ENCODE data around the gene ROPN1L. TPM values are rescaled to one million over a fixed set of nuclear protein-coding genes. Genes with fewer than 3 reads are reported as not detected.

Gene ROPN1L
- total RNA-seq, 1 donor from 2014 or later: 0.45 TPM

GRCh38 chr5:10459080-10460055 lies 17.7 kb downstream of the ROPN1L start:
- no peak overlapping the region for H3K4me3 Mint-ChIP-seq
- H3K9me3 Mint-ChIP-seq: no peaks in the 10 kb centered on the region
- H3K36me3 Mint-ChIP-seq: no peaks in the 10 kb centered on the region
- peaks cover 2% of the 10 kb centered on the region for H3K27me3 Mint-ChIP-seq (ENCODE audit: low read depth)
- H3K4me1 Mint-ChIP-seq: peaks cover 13% of the 10 kb centered on the region
- DNase-seq (ENCODE audit: low spot score in 2 of 2, unreplicated experiment in 2 of 2): no peak
- H3K27ac Mint-ChIP-seq: no peak overlapping the region
- TF ChIP-seq CTCF (IDR thresholded peaks at IDR 0.05; ENCODE audit: unreplicated experiment): no peak

GRCh38 chr5:10460252-10460906 lies 18.7 kb downstream of the ROPN1L start:
- no peak overlapping the region for H3K27ac Mint-ChIP-seq
- no peaks in the 10 kb centered on the region for H3K36me3 Mint-ChIP-seq
- no peaks in the 10 kb centered on the region for H3K9me3 Mint-ChIP-seq
- H3K4me3 Mint-ChIP-seq: no peak overlapping the region
- DNase-seq (ENCODE audit: low spot score in 2 of 2, unreplicated experiment in 2 of 2): no peak
- H3K27me3 Mint-ChIP-seq (ENCODE audit: low read depth): peaks cover under 1% of the 10 kb centered on the region
- TF ChIP-seq CTCF (IDR thresholded peaks at IDR 0.05; ENCODE audit: unreplicated experiment): no peak
- peaks cover 5% of the 10 kb centered on the region for H3K4me1 Mint-ChIP-seq

GRCh38 chr5:10461041-10461440 lies 19.4 kb downstream of the ROPN1L start:
- Mint-ChIP-seq H3K4me3 (no peak overlapping the region), H3K4me1 (peaks cover 3% of the 10 kb centered on the region), H3K36me3 (no peaks in the 10 kb centered on the region), H3K27ac (no peak overlapping the region), H3K27me3 (ENCODE audit: low read depth) (no peaks in the 10 kb centered on the region), H3K9me3 (no peaks in the 10 kb centered on the region)
- DNase-seq (ENCODE audit: low spot score in 2 of 2, unreplicated experiment in 2 of 2): no peak
- no peak for TF ChIP-seq CTCF (IDR thresholded peaks at IDR 0.05; ENCODE audit: unreplicated experiment)

GRCh38 chr5:10461904-10462555 lies 20.4 kb downstream of the ROPN1L start:
- Mint-ChIP-seq H3K27ac (no peak overlapping the region), H3K4me3 (no peak overlapping the region), H3K4me1 (peaks cover 6% of the 10 kb centered on the region), H3K36me3 (no peaks in the 10 kb centered on the region), H3K27me3 (ENCODE audit: low read depth) (no peaks in the 10 kb centered on the region), H3K9me3 (no peaks in the 10 kb centered on the region)
- DNase-seq (ENCODE audit: low spot score in 2 of 2, unreplicated experiment in 2 of 2): no peak
- no peak for TF ChIP-seq CTCF (IDR thresholded peaks at IDR 0.05; ENCODE audit: unreplicated experiment)

- Mint-ChIP-seq H3K9me3 (no peaks in the 10 kb centered on the region), H3K36me3 (no peaks in the 10 kb centered on the region), H3K4me3 (no peak overlapping the region), H3K27me3 (ENCODE audit: low read depth) (no peaks in the 10 kb centered on the region), H3K27ac (no peak overlapping the region), H3K4me1 (peaks cover 18% of the 10 kb centered on the region)
- no peak for TF ChIP-seq CTCF (IDR thresholded peaks at IDR 0.05; ENCODE audit: unreplicated experiment)
- no peak for DNase-seq (ENCODE audit: low spot score in 2 of 2, unreplicated experiment in 2 of 2)
Measured at GRCh38 chr5:10463566-10463965, 21.9 kb downstream of the ROPN1L start.
